ENCODE results near the gene DSN1.
"Not testable (repeated sequence)": the region's sequence is repeated elsewhere in the genome, so short reads cannot be mapped to it uniquely, and the experiment has no call there.

DSN1 gene, protein sequence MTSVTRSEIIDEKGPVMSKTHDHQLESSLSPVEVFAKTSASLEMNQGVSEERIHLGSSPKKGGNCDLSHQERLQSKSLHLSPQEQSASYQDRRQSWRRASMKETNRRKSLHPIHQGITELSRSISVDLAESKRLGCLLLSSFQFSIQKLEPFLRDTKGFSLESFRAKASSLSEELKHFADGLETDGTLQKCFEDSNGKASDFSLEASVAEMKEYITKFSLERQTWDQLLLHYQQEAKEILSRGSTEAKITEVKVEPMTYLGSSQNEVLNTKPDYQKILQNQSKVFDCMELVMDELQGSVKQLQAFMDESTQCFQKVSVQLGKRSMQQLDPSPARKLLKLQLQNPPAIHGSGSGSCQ

DNA sequence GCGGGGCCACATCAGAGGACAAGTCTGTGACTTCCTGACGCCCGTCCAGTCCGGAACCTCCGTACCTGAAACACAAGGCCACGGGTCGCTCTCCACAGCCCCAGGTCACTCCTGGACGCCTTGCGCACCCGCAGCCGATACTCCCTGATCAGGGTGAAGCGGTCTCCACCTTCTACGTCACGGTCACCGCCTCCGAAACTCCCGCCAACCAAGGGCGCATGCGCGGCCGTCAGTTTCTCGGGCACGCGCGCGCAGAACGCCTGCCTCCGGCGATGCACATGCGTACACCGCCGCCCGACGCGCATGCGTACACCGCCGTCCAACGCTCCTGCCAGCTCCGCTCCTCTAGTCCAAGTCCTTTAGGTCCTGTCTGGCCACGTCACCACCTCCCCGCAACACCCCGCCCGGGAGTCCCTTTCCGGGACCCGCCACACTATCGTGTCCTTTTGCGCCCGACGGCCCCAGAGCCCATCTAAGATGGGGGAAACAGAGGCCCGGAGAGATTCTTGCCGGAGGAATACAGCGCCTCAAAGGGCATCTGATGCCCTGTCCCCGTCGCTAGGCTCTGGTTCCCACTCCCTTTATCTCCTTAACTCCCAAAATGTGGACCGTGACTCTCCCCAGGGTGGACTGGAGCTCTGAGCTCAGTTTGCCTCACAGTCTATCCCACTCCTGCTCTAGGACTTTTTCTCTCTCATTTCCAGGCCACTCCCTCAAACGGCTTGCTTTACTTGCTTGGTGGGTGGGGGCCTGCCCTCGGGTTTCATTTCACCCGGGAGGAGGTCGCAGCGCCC is at the start of gene DSN1:
DSN1 (minus strand) TSS at position 167 of the 794 bp plus-strand sequence. CDS start 2,305 bp downstream, outside the sequence.
- DNase-seq (ENCODE audit: low read depth), result peak; percentile 96

DNA sequence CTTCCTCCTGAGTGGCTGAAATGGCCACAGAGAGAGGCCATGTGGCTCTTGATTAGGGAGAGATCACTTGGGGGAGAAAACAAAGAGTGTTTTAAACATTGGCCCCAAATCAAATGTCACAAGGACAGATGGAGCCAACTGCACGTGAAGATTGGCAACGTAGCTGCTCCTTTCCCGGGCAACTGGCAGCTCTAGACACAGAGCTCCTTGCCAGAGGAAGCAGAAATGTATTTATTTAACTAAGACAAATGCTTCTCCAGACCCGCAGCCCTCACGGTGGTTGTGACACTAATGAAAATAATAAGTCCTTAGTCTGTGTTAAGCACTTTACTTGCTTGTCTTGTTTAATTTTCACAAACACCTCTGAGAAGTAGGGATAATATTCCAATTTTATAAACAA is 49.6 kb upstream of the DSN1 start:
- DNase-seq (ENCODE audit: low read depth), result no peak

DNA sequence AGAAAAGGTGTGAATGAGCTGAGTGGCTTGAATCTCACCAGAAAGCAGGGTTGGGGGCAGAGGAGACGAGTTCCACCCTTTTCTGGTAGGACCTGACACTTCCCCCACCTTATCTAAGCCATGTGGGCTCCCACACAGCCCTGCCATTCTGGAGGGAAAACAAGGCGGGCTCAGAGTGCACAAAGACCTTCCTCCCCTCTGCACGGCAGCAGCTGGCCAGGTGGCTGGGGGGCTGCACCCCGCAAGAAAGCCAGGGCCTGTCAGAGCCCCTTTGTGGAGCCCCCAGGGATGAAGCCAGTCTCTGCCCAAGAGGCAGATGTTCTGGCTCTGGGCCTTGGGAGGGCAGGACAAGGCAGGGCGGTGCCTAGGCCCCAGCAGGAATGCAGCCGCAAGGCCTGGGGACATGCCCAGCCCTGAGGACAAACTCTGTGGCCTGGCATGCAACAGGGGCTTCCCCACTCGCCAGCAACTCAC is 48.4 kb upstream of the DSN1 start:
- no peak for DNase-seq (ENCODE audit: low read depth)

DNA sequence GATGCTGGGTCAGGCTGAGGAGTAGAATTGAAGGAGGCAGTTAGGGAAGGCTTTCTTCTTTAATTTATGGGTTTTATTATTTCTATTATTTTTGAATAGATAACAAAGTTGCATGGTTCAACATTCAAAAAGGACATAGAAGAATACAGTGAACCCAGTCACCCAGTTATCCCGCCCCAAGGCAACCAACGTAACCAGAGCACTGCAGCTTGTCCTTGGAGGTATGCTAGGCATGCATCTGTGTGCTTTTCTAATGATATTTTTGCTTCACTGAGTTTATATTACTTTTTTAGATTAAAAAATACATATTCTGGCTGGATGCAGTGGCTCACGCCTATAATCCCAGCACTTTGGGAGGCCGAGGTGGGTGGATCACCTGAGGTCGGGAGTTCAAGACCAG is 47.4 kb upstream of the DSN1 start:
- no peak for DNase-seq (ENCODE audit: low read depth)

DNA sequence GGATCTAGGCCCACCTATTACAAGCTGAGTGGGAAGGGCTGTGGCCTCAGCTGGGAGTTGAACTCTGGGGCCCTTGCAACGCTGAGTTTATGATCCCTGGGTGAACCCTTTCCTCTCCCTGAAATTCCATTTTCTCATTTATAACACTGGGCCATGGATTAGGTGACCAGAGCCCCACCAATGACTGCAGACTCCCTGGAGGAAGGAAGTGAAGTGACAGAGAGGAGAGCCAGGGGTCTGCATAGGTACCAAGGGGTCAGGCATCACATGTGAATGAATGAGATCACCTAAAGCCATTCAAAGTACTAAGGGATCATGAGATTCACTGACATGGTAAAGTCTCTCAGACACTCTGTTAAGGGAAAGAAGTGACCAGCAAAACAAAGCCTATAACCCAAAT is 46.5 kb upstream of the DSN1 start:
- DNase-seq (ENCODE audit: low read depth), result no peak

DNA sequence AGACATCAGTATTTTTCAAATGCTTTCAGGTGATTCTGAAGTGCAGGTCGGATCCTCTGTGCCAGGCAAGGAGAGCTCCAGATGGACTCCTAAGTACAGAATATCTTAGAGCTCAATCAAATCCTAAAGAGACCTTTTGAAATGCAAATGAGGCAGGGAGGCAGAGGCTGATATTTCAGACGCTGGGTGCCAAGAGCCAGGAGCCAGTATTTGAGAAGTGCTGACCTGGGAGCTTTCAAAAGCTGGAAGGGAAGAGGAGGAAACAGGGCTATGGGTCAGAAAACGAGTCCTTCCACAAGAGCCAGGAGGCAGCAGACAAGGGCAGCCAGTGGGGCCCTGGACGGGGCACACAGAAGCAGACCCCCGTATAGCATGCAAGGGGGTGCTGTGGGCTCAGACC is 46.1 kb upstream of the DSN1 start:
- no peak for DNase-seq (ENCODE audit: low read depth)

DNA sequence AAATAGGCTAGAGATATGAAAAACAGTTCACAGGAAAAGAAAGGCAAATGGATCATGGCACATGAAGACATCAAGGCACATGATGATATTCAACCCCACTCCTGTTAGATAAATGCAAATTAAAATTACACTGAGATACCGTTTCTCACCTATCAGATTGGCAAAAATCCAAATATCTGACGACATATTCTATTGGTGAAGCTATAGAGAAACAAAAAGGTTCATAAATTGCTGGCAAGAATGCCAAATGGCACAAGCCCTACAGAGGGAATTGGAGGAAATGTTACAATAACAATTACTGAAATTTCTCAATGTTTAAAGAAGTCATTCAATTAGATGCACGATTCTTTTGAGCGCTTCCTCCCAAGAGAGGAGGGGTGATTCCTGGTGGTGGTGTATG is 45.3 kb upstream of the DSN1 start:
- no peak for DNase-seq (ENCODE audit: low read depth)

DNA sequence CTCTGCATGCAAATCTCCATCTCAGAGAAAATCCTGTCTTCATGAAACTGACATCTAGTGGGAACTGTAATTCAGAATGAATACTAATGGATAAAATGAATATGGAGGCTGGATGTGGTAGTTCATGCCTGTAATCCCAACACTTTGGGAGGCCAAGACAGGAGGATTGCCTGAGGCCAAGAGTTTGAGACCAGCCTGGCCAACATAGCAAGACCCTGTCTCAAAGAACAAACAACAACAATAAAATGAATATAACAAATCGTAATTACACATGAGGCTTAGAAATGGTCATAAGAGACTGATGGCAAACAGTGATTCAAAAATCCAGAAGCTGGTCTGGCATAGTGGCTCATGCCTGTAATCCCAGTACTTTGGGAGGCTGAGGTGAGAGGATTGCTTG is 44.6 kb upstream of the DSN1 start:
- DNase-seq (ENCODE audit: low read depth), result no peak

DNA sequence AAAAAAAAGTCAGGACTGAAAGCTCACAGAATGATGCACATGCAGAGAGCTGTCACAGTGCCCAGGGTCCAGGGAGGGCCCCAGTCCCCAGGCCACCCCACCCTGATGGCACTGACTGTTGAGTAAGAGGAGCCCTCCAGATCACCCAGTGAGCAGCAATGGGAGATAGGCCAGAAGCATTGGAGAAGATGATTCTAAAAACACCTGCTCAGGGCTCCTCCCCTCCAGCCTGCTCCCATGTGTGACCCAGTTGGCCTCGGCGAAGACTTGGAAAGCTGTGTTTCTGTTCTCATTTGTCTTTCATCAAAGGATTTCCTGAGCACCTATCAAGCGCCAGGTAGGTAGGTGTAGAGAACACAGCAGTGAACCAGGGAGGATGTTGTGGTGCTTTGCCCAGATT is 43.9 kb upstream of the DSN1 start:
- no peak for DNase-seq (ENCODE audit: low read depth)

DNA sequence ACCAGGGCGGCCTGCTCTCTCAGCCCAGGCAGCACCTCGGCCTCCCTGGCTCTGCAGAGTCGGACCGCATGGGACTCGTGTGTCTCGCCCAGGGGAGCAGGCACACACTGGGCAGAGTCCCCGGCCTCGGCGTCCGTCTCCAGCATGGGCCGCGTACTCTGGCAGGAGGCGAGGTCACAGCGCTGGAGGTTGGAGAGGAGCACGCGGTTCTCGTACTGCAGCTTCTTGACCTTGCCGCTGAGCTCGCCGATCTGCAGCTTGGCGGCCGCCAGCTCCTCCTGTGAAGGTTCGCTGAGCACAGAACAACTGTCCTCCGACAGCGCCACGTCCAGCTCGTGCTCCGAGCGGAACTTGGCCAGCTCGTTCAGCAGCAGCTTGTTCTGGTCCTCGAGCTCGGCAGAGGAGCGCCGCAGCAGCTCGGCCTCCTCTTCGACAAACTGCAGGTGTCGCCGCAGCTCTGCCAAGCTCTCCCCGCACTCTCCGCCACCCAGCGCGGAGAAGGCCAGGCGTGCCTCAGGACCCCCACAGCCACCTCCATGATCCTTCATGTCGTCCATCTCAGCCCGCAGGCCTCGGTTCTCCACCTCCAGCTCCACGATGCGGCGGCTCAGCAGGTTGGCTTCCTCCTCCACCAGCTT is 42.0 kb upstream of the DSN1 start:
- DNase-seq (ENCODE audit: low read depth), result no peak

DNA sequence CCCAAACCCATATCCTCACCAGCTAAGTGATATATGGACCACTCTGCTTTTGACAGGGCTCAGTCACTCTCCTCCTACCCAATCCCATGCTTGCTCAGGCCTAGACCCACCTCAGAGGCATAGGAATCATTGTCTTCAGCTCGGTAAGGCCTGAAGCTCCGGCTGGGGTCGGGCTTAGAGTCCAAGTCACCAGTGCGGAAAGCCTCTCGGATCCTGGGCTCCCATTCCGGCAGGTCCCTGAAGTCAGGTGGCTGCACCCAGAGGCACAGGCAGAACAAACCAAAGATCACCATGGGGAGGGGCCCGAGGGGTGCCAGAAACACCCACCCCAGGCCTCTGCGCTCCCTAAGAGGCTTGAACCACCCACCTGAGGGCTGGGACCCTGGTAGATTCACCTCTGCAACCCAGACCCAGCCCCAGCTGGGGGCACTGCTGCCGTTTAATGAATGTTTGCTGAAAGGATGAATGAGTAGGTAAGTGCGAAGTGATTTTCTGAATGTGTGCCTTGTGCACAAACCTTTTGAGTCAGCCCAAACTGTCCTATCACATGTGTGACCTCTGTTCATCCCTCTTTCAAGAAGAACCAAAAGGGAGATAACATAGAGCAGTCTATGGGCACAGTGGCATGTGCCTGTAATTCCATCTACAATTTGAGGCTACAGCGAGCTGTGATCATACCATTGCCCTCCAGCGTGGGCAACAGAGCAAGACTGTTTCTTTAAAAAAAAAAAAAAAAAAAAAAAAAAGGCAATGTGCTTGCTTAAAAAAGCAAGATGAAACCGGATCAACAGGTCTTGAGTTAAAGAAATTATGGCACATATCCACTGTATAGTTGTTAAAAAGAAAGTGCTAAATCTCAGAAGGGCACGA is 39.3 kb upstream of the DSN1 start:
- DNase-seq (ENCODE audit: low read depth), result no peak

DNA sequence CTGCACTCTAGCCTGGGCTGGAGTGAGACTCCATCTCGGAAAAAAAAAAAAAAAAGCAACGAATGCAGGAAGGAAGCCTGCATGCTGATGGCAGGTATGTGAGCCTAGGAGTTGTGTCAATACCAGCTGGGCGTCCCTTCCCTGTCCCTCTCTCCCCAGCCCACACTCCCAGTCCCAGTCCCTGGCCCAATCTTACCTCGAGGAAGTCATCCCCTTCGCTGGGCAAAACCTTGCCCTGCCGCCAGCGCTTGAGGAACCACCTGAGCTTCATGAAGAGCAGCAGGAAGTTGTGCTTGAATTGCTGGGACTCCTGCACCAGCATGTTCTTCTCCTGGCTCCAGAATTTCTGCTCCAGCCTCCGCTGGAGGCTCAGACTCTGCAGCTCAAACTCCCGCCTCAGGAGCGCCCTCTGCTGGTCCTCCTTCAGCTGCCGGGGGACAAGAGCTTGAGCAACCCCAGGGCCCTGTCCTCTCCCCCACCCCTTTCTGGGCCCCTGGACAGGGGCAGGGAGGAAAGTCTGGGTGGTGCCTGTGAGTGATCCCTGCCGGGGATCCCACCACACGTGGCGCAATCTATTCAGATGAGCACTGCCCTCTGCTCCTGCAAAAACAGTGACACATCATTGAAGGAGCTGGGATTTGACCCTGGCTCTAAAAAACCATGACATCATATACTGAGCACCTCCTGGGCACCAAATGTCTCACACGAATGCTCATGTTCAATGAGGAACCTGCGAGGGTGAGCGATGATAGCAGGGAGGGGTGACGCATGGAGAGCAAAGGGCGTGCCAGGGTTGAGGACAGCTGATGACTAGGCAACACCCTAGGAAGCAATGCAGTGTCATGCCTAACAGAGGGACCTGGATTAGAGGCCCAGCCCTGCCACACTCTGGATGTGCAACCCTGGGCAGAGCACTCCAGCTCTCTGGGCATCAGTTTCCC is 35.0 kb upstream of the DSN1 start:
- DNase-seq (ENCODE audit: low read depth), result peak; percentile 50

DNA sequence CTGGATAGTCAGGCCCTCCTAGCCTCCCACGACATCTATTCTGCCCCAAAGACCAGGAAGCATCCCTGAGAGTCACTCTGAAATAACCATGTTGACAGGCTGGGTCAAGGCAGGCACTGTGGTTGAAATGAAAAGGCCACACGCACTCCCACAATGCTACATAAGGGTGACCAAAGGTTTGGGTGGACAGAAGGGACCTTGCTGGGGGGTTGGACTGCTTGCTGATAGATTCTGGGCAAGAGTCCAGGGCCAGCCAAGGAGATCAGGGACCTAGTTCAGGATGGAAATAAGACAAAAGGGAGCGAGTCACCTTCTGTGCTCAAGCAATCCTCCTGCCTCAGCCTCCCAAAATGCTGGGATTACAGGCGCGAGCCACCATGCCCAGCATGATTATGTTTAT is 32.5 kb upstream of the DSN1 start:
- no peak for DNase-seq (ENCODE audit: low read depth)

DNA sequence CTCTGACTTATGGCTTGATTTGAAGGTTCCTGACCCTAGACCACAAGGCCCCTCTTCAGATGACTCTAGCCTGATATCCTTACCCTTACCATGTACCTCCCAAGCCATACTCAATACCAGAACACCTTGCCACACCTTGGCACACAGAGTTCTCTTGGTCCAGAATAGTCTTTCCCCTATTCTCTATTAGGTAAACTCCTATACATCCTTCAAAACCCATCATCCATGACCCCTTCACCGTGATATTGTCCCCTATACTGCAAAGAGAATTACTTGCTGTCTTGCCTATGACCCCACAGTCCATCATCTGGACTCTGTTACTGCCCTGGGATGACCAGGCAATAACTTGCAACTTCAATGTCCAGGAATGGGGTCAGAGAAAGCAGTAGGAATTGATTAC is 31.8 kb upstream of the DSN1 start:
- no peak for DNase-seq (ENCODE audit: low read depth)

DNA sequence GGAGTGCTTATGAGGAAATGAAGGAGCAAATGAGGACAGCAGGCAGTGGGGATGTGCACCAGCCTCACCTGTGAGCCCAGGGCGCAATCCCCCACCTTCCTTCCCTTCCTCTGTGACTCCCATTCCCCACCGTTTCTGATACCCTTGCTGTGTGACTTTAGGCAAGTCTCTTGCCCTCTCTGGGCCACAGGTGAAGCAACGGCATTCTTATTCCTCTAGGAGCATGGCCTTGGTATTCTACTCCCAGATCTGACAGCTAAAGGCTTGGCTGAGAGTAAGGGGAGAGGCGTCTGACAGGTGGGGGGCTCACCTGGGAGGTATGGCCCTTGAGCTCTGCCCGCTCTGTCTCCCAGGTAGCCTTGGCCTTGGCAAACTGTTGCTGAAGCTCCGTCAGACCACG is 30.9 kb upstream of the DSN1 start:
- DNase-seq (ENCODE audit: low read depth), result no peak

DNA sequence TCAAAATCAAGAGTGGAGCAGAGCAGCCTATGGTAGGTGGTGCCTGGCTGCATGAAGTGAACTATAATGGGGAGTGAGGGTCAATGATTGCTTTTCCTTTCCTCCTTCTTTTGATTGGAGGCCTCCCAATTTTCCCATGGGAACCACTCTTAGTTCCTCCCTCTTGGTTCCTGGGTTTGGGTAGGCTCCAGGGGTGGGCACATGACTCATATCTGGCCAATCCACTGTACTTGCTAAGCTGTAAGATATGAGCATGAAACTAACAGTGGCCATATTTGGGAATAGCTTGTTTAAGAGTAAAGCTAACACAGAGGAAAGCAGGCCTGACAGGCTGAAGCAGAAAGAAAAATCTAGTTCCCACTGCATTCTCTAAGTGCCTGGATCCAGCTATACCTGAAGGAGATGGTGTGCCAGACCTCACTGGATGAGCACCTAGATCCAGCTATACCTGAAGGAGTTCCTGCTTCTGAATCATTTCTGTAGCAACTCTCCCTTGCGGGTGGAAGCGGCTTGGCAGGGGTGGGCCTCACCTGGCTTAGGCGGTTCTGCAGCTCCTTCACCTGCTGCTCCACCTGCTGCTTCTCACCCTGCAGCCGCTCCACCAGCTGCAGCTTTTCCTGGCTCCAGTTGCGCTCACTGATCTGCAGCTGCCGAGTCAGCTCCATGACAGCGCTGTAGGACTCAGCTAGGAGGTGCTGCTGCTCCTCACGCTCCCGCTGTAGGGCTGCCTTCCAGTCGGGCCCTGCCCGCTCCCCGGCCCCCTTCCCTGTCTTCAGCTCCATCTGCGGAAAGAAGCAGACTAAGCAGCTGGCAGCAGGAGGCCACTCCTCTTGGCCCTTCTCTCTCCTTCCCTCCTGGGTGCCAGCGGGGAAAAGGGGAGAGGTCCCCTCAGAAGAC is 29.0 kb upstream of the DSN1 start:
- no peak for DNase-seq (ENCODE audit: low read depth)

DNA sequence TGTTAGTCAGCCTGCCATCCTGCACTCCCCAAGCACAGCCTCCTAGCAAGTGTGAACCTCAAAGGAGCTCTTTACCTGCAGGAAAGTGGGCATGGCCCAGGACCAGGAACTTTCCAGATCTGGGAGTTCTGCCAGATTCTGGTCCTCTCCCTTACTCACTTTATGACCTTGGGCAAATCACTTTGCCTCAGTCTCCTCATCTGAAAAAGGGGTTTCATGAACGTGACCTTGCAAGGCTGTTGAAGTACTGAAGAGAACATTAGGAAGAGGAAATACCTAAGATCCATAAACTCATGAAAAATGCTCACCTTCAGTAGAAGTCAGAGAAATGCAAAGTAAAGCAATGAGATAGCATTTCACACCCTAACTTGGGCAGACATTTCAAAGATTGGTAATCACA is 26.8 kb upstream of the DSN1 start:
- no peak for DNase-seq (ENCODE audit: low read depth)

DNA sequence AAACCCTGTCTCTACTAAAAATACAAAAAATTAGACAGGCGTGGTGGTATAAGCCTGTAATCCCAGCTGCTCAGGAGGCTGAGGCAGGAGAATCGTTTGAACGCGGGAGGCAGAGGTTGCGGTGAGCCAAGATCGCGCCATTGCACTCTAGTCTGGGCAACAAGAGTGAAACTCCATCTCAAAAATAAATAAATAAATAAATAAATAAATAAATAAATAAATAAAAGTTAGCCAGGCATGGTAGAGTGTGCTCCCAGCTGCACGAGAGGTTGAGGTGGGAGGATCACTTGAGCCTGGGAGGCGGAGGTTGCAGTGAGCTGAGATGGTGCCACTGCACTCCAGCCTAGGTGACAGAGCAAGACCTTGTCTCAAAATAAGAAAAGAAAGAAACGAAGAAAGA is 25.8 kb upstream of the DSN1 start:
- DNase-seq (ENCODE audit: low read depth), result not testable (repeated sequence)

DNA sequence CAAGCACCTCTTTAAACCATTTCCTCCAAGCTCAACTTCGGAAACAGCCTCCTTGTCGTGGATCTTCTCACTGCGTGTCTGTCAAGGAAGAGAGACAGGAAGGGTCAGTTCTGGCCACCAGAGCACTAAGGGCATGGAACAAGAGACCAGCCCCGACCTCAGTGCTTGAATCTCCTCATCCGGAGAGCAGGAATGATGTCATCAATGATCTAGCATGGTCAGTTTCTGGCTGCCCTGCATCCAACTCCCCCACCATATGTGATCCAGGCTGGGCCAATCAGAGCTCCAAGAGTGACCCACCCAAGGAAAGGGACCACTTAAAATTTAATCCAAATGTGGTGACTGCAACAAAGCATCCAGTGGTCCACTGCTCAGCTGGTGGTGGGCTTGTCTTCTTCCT is 23.3 kb upstream of the DSN1 start:
- DNase-seq (ENCODE audit: low read depth), result no peak

DNA sequence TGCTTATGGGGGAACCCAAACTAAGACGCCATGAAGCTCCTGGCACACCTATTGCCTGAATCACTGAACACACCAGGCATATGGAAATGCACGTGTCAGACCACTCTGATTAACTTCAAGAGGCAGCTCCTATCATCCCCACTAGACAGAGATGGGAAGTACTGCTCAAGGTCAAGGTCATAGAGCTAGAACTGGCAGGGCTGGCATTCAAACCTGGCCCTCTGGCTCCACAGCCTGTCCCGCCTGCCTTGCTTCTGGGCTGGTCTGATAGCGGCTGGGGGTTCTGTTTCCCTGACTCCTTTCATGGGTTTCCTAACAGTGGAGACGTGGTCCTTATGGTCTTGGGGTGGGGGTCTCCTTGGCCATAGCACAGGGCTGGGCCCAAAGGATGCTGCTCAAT is 22.6 kb upstream of the DSN1 start:
- DNase-seq (ENCODE audit: low read depth), result no peak

Data from activated gamma-delta T cell treated with anti-CD3 and anti-CD28 coated beads, Interleukin-2, amount 50 U/mL, for 16 hours (primary cell).